Neural progenitor cell (in vitro differentiated cells): ENCODE data around the gene DDB1. TPM values are rescaled to one million over a fixed set of nuclear protein-coding genes. Genes with fewer than 3 reads are reported as not detected.

ENCODE experiments used
- DNase-seq: peaks from one replicate; pipeline ENCODE4 v3.0.0-alpha.2; 2016; ENCODE audit warnings: low spot score
- H2AFZ ChIP-seq: fragments of 200-600 bp; sonication (generic); replicated peaks from 2 replicates; pipeline ENCODE4 v1.6.1; 2016; ENCODE audit warnings: antibody characterized with exemption
- H3F3A ChIP-seq: fragments of 200-600 bp; sonication (generic); 2 replicates; pipeline ENCODE4 v1.6.1; 2016; ENCODE audit warnings: antibody characterized with exemption, low read depth
- H3K27ac ChIP-seq: fragments of 200-600 bp; sonication (generic); 2 replicates; pipeline ENCODE4 v1.5.1; 2016; ENCODE audit warnings: mild to moderate bottlenecking
- H3K27me3 ChIP-seq: fragments of 200-600 bp; sonication (generic); 2 replicates; pipeline ENCODE4 v1.6.1; 2016; ENCODE audit warnings: mild to moderate bottlenecking, moderate library complexity
- H3K36me3 ChIP-seq: fragments of 200-600 bp; sonication (generic); 2 replicates; pipeline ENCODE4 v1.5.1; 2016
- H3K4me1 ChIP-seq: fragments of 200-600 bp; sonication (generic); 2 replicates; pipeline ENCODE4 v1.6.1; 2016; ENCODE audit warnings: mixed run types
- H3K4me2 ChIP-seq: fragments of 200-600 bp; sonication (generic); 2 replicates; pipeline ENCODE4 v1.6.1; 2016
- H3K4me3 ChIP-seq: fragments of 200-600 bp; sonication (generic); 2 replicates; pipeline ENCODE4 v1.5.1; 2016
- H3K79me2 ChIP-seq: fragments of 200-600 bp; sonication (generic); 2 replicates; pipeline ENCODE4 v1.6.1; 2016; ENCODE audit warnings: low read depth
- H3K9ac ChIP-seq: fragments of 200-600 bp; sonication (generic); 2 replicates; pipeline ENCODE4 v1.6.1; 2016
- H3K9me3 ChIP-seq: fragments of 200-600 bp; sonication (generic); 2 replicates; pipeline ENCODE4 v1.5.1; 2016; ENCODE audit warnings: low read depth
- H4K20me1 ChIP-seq: fragments of 200-600 bp; sonication (generic); 2 replicates; pipeline ENCODE4 v1.6.1; 2016; ENCODE audit warnings: low read depth
- H3K27ac Mint-ChIP-seq: 3 replicates; pipeline ENCODE4 v1.8.0; 2021; ENCODE audit warnings: mixed read lengths
- H3K27me3 Mint-ChIP-seq: 2 replicates; pipeline ENCODE4 v1.8.0; 2022; ENCODE audit warnings: low read depth, mild to moderate bottlenecking, inconsistent platforms, moderate library complexity, mixed read lengths; ENCODE audit not compliant: insufficient read depth
- H3K36me3 Mint-ChIP-seq: 3 replicates; pipeline ENCODE4 v1.8.0; 2021; ENCODE audit warnings: mixed read lengths
- H3K4me1 Mint-ChIP-seq: 3 replicates; pipeline ENCODE4 v1.8.0; 2021; ENCODE audit warnings: mixed read lengths
- H3K4me3 Mint-ChIP-seq: 3 replicates; pipeline ENCODE4 v1.8.0; 2021; ENCODE audit warnings: mild to moderate bottlenecking, moderate library complexity, mixed read lengths
- H3K9me3 Mint-ChIP-seq: 3 replicates; pipeline ENCODE4 v1.8.0; 2020; ENCODE audit warnings: mixed read lengths
- CTCF ChIP-seq: fragments of 200-600 bp; sonication (generic); IDR thresholded peaks from 2 replicates; pipeline ENCODE4 v1.5.1; 2017; ENCODE audit warnings: antibody characterized with exemption, mild to moderate bottlenecking
- EZH2 ChIP-seq: fragments of 200-600 bp; sonication (generic); IDR thresholded peaks from 2 replicates; pipeline ENCODE4 v1.6.1; 2017; ENCODE audit warnings: antibody characterized with exemption, mild to moderate bottlenecking, moderate library complexity
- EZH2phosphoT487 ChIP-seq: fragments of 200-600 bp; sonication (generic); IDR thresholded peaks from 2 replicates; pipeline ENCODE4 v1.6.1; 2017; ENCODE audit warnings: antibody characterized with exemption
- total RNA-seq: library from RNA; depleted of rRNA; stranded (reverse); fragments of >200 nt; gene quantifications from 2 replicates; pipeline ENCODE4 v1.2.3, GENCODE V29; 2015; ENCODE audit warnings: low replicate concordance

The DDB1 gene
- total RNA-seq, 1 donor from 2014 or later: 275 TPM

GRCh38 chr11:61335355-61335710 lies 2.4 kb upstream of the DDB1 start:
- peaks cover 17% of the 10 kb centered on the region for H4K20me1 ChIP-seq
- H3K36me3 ChIP-seq: no peaks in the 10 kb centered on the region
- TF ChIP-seq EZH2phosphoT487: no peak
- TF ChIP-seq EZH2: no peak
- TF ChIP-seq CTCF: no peak
- H3K27me3 ChIP-seq: no peaks in the 10 kb centered on the region
- peaks cover 13% of the 10 kb centered on the region for H3K36me3 Mint-ChIP-seq
- no peak overlapping the region for H3K4me3 ChIP-seq
- H3K79me2 ChIP-seq: peaks cover 36% of the 10 kb centered on the region
- H3K9me3 ChIP-seq: no peaks in the 10 kb centered on the region
- no peak overlapping the region for H3K27ac ChIP-seq
- peaks cover 39% of the 10 kb centered on the region for H3K4me1 Mint-ChIP-seq
- peaks cover 11% of the 10 kb centered on the region for H3K4me1 ChIP-seq
- H3K27me3 Mint-ChIP-seq: peaks cover 4% of the 10 kb centered on the region
- H3K4me3 Mint-ChIP-seq: peak overlapping the region; percentile 48
- H2AFZ ChIP-seq: no peak overlapping the region
- no peak overlapping the region for H3K27ac Mint-ChIP-seq
- no peaks in the 10 kb centered on the region for H3K9me3 Mint-ChIP-seq
- no peak overlapping the region for H3K9ac ChIP-seq
- no peak for DNase-seq
- peaks cover 25% of the 10 kb centered on the region for H3F3A ChIP-seq
- H3K4me2 ChIP-seq: no peak overlapping the region

GRCh38 chr11:61334434-61335354 lies 1.8 kb upstream of the DDB1 start:
- Histone ChIP-seq H2AFZ (no peak overlapping the region), H3K27me3 (no peaks in the 10 kb centered on the region), H3K4me1 (peaks cover 11% of the 10 kb centered on the region), H3K9ac (no peak overlapping the region), H4K20me1 (peaks cover 23% of the 10 kb centered on the region), H3K36me3 (no peaks in the 10 kb centered on the region), H3F3A (peaks cover 25% of the 10 kb centered on the region), H3K4me2 (no peak overlapping the region), H3K4me3 (no peak overlapping the region), H3K79me2 (peaks cover 43% of the 10 kb centered on the region), H3K9me3 (no peaks in the 10 kb centered on the region), H3K27ac (no peak overlapping the region)
- H3K27me3 Mint-ChIP-seq: peaks cover 4% of the 10 kb centered on the region
- H3K9me3 Mint-ChIP-seq: no peaks in the 10 kb centered on the region
- peak overlapping the region; percentile 97 for H3K4me3 Mint-ChIP-seq
- TF ChIP-seq CTCF: no peak
- no peak for TF ChIP-seq EZH2
- no peak for TF ChIP-seq EZH2phosphoT487
- peaks cover 13% of the 10 kb centered on the region for H3K36me3 Mint-ChIP-seq
- peak overlapping the region; percentile 79 for H3K27ac Mint-ChIP-seq
- H3K4me1 Mint-ChIP-seq: peaks cover 39% of the 10 kb centered on the region
- no peak for DNase-seq

GRCh38 chr11:61333550-61334433 lies 887 bp upstream of the DDB1 start:
- no peaks in the 10 kb centered on the region for H3K9me3 Mint-ChIP-seq
- Histone ChIP-seq H3F3A (peaks cover 25% of the 10 kb centered on the region), H3K9ac (peak overlapping the region; percentile 98), H3K36me3 (no peaks in the 10 kb centered on the region), H3K9me3 (no peaks in the 10 kb centered on the region), H3K79me2 (peaks cover 52% of the 10 kb centered on the region), H2AFZ (peak overlapping the region; percentile 15), H3K27ac (peak overlapping the region; percentile 62), H3K27me3 (no peaks in the 10 kb centered on the region), H3K4me1 (peaks cover 11% of the 10 kb centered on the region), H4K20me1 (peaks cover 29% of the 10 kb centered on the region), H3K4me3 (peak overlapping the region; percentile 93), H3K4me2 (peak overlapping the region; percentile 98)
- DNase-seq: no peak
- H3K4me3 Mint-ChIP-seq: peak overlapping the region; percentile 97
- peaks cover 14% of the 10 kb centered on the region for H3K36me3 Mint-ChIP-seq
- H3K27me3 Mint-ChIP-seq: peaks cover 4% of the 10 kb centered on the region
- no peak for TF ChIP-seq CTCF
- no peak for TF ChIP-seq EZH2phosphoT487
- no peak for TF ChIP-seq EZH2
- peaks cover 39% of the 10 kb centered on the region for H3K4me1 Mint-ChIP-seq
- peak overlapping the region; percentile 92 for H3K27ac Mint-ChIP-seq
